ENCODE data around the gene ERG28. TPM values are rescaled to one million over a fixed set of nuclear protein-coding genes. Genes with fewer than 3 reads are reported as not detected.

The ERG28 gene
- total and polyA plus RNA-seq, 2 of the 13 experiments (the other 11 are each of a cell fraction or from before 2014, with no cell fraction given), result 27.3 to 32.3 TPM

GRCh38 chr14:75660630-75661498, at the start of gene ERG28, which contains the start of gene TTLL5 (continued):
- TF ChIP-seq GZF1 (CRISPR knock-in tag; IDR thresholded peaks at IDR 0.05) (0 out of 2 replicates have a peak, but pooled peaks have one; percentile 37), STAT5B (CRISPR knock-in tag; IDR thresholded peaks at IDR 0.05) (no peak), NFIC (IDR thresholded peaks at IDR 0.05; ENCODE audit: low read length) (no peak), CREB3 (CRISPR knock-in tag; IDR thresholded peaks at IDR 0.05) (0 out of 2 replicates have a peak, but pooled peaks have one; percentile 52), ETV5 (CRISPR knock-in tag; IDR thresholded peaks at IDR 0.05; ENCODE audit: borderline replicate concordance) (peak; percentile 47; the same call in 1 of the 2 replicates), RARA (CRISPR knock-in tag; IDR thresholded peaks at IDR 0.05) (no peak), HNRNPK (IDR thresholded peaks at IDR 0.05; ENCODE audit: low read depth, low read length, poor library complexity, severe bottlenecking) (peak; percentile 17), CCDC6 (CRISPR knock-in tag; IDR thresholded peaks at IDR 0.05) (no peak), PBX2 (CRISPR knock-in tag; IDR thresholded peaks at IDR 0.05) (peak; percentile 85), KLF15 (CRISPR knock-in tag; IDR thresholded peaks at IDR 0.05; ENCODE audit: borderline replicate concordance) (no peak), TIGD3 (CRISPR knock-in tag; IDR thresholded peaks at IDR 0.05; ENCODE audit: borderline replicate concordance) (no peak), MTA1 (CRISPR knock-in tag; IDR thresholded peaks at IDR 0.05; ENCODE audit: borderline replicate concordance) (no peak), GPN1 (CRISPR knock-in tag; IDR thresholded peaks at IDR 0.05; ENCODE audit: borderline replicate concordance) (no peak), ZBTB40 (IDR thresholded peaks at IDR 0.05) (no peak), ZBTB40 (CRISPR knock-in tag; IDR thresholded peaks at IDR 0.05) (no peak), ZNF563 (CRISPR knock-in tag; IDR thresholded peaks at IDR 0.05) (no peak), TOPORS (CRISPR knock-in tag; IDR thresholded peaks at IDR 0.05) (no peak)

All from HepG2 (cell line).